Activated T-helper 2 cell treated with anti-CD3 and anti-CD28 coated beads, Interferon-gamma antibody, Interleukin-2, Interleukin-4, amounts not matched to agents 10 μg/mL and 5 μg/mL and 100 μg/mL, durations not matched to agents 14 hours and 24 hours and 36 hours (primary cell): ENCODE measurements around the gene PTPRG. TPM values are rescaled to one million over a fixed set of nuclear protein-coding genes. Genes with fewer than 3 reads are reported as not detected.
A peak's percentile ranks its signal among the peaks of the same experiment; 100 is the strongest.

ENCODE experiments used
- DNase-seq: peaks from one replicate; pipeline ENCODE4 v3.0.0; 2021; ENCODE audit warnings: low spot score
- H3K27ac Mint-ChIP-seq: one replicate; pipeline ENCODE4 v1.8.0; 2021; ENCODE audit warnings: mixed read lengths
- H3K27me3 Mint-ChIP-seq: one replicate; pipeline ENCODE4 v1.8.0; 2021; ENCODE audit warnings: low read depth, mixed read lengths
- H3K36me3 Mint-ChIP-seq: one replicate; pipeline ENCODE4 v1.8.0; 2021; ENCODE audit warnings: low read depth, mixed read lengths
- H3K4me1 Mint-ChIP-seq: one replicate; pipeline ENCODE4 v1.8.0; 2021; ENCODE audit warnings: low read depth, mixed read lengths
- H3K4me3 Mint-ChIP-seq: one replicate; pipeline ENCODE4 v1.8.0; 2021; ENCODE audit warnings: low read depth, mild to moderate bottlenecking, moderate library complexity, mixed read lengths
- H3K9me3 Mint-ChIP-seq: one replicate; pipeline ENCODE4 v1.8.0; 2021; ENCODE audit warnings: mixed read lengths
- intact Hi-C: fragments of 100-400 bp; cut with micrococcal nuclease; formaldehyde crosslinking; loops from one replicate; pipeline ENCODE4 v1.15.1; 2023
- total RNA-seq: library from RNA; stranded (reverse); gene quantifications from 2 replicates; pipeline ENCODE4 v1.2.3, GENCODE V29; 2022

The PTPRG gene
- total RNA-seq, 1 donor from 2014 or later = 5.1 TPM

DNA sequence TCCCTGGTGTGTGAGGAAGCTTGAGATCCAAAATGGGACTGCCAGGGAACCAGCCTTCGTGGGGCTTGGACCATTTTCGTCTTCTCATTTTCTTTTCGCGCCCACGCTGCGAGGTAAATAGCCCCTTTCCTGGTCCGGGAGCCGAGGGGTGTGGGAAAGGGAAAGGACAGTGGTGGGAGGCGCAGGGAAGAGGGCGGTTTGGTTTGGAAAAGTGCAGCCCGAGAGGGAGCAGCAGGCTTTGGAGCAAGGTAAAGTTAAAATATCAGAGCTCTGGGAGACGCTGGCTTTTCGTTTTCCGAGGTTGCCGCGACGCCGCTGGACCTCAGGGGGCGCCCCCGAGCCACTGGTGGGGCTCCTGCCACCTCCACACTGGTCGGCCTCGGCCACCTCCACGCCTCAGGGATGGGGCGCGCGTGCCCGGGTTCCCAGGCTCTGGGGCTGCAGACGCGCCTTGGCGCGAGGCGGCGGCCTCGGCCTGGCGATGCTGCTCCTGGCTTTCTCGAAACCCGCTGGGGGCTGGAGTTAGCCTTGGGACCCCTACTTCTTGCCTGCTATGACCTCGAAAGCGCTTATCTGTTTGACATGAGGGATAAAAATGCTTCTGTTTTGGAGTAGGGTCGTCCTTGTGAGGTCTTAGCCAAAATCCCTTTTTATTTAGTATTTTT is 3.2 kb downstream of the PTPRG start:
- Mint-ChIP-seq H3K27me3 (peaks cover 52% of the 10 kb centered on the region), H3K36me3 (no peaks in the 10 kb centered on the region), H3K4me3 (peak overlapping the region; percentile 50), H3K4me1 (peaks cover 6% of the 10 kb centered on the region), H3K9me3 (no peaks in the 10 kb centered on the region), H3K27ac (no peak overlapping the region)
- intact Hi-C loops = loop anchor here (10.0 kb wide), 2 partner anchors 620 to 810 kb away; partner anchors contain the start of gene FEZF2
- no peak for DNase-seq

DNA sequence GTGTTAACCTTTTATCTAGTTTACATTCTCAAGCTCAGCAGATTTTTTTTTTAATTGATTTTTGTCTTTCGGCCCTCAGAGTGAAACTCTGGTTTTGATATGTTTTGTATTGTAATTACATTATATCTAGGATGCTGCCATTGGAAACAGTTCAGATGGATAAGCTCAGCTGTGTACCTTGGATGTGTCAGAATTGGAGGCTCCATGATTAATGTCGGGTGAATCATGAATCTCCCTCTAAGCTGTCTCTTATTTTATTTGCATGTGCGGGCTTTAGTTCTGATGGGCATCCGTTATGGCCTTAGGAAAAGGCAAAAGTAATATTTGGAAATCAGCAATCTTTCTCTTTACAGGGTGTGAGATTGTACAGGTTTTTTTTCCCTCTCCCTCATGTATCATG is 4.2 kb downstream of the PTPRG start:
- peaks cover 52% of the 10 kb centered on the region for H3K27me3 Mint-ChIP-seq

DNA sequence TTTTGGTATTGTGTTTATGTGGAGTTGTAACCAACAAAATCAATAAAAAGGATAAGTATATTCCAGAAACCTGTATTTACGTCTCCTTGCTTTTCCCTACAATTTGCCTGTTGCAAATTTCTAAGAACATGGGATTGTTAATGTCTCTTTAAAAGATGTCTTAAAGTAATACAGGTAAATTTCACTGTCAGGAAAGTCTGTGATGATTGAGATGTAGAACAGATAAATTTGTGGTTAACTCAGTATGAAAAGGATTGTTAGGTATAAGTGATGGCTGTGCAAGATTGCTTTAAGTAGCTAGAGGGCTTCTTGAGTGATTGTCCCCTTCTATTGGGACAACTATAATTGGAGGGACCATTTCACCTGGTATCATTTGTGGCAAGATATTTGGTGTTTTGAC is 6.8 kb downstream of the PTPRG start:
- intact Hi-C loops = loop anchor here (10.0 kb wide), 2 partner anchors 617 to 807 kb away; partner anchors contain the start of gene FEZF2

More for the DNA sequence above, 4.2 kb downstream of the PTPRG start:
- peaks cover 4% of the 10 kb centered on the region for H3K4me1 Mint-ChIP-seq
- H3K36me3 Mint-ChIP-seq = no peaks in the 10 kb centered on the region
- intact Hi-C loops = loop anchor here (10.0 kb wide), 2 partner anchors 619 to 809 kb away; partner anchors contain the start of gene FEZF2
- H3K4me3 Mint-ChIP-seq = no peak overlapping the region
- no peak for DNase-seq
- no peak overlapping the region for H3K27ac Mint-ChIP-seq
- H3K9me3 Mint-ChIP-seq = no peaks in the 10 kb centered on the region

DNA sequence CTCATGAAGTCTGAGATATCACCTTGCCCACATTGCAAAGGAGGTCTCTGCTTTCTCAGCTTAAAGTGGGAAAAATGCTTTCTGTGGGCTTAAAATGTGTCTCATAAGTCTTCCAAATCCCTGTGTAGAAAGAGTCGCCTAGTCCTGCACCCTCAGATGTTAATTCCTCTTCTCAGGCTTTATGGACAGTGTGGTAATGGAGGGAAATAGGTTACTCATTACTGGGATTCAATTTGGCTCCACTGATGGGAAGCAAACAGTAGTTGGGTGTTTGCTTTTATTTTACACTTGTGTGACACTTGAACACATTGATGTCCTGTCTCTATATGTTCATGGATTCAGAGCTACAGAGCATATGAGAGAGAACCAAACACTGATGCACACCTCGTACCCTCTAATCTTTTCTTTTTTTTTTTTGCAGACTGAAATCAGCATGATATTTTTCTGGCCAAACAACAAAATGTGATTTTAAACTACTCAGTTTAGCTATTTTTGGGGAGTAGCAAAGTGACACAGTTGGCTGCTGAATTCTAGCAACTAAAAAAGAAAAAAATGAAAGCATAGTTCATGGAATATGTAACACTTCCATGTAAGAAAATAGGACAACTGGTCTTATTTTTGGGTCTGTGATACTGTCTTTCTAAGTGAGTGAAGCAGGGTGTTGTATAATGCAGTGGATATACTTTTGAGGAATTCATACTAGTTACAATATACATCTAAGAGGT is 8.6 kb downstream of the PTPRG start:
- Mint-ChIP-seq H3K27me3 (peaks cover 34% of the 10 kb centered on the region), H3K9me3 (no peaks in the 10 kb centered on the region)
- intact Hi-C loops = loop anchor here (10.0 kb wide), 2 partner anchors 615 to 805 kb away; partner anchors contain the start of gene FEZF2

More for the DNA sequence above, 6.8 kb downstream of the PTPRG start:
- Mint-ChIP-seq H3K4me3 (no peak overlapping the region), H3K36me3 (no peaks in the 10 kb centered on the region), H3K27me3 (peaks cover 47% of the 10 kb centered on the region), H3K9me3 (no peaks in the 10 kb centered on the region), H3K27ac (no peak overlapping the region), H3K4me1 (peaks cover 2% of the 10 kb centered on the region)
- no peak for DNase-seq

DNA sequence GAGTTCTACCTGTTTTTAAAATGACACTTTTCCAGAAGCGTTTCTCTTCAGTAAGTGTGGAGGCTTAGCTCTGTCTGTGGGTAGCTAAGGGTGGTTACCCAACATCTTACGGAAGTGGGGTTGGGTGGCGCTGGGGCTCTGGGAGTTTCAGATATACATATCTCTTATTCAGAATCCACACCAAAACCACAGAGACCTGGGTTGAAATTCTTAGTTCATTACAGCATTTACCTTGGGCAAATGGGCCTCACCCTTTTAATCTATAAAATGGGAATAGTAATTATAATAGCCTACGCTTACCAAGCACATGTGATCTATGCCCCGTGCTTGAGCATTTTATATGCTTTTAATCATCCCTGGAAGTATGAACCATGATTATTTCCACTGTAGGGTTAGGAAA is 9.4 kb downstream of the PTPRG start:
- Mint-ChIP-seq H3K36me3 (no peaks in the 10 kb centered on the region), H3K4me1 (no peaks in the 10 kb centered on the region), H3K4me3 (no peak overlapping the region), H3K27me3 (peaks cover 27% of the 10 kb centered on the region), H3K27ac (no peak overlapping the region), H3K9me3 (no peaks in the 10 kb centered on the region)
- DNase-seq = no peak
- intact Hi-C loops = no loop called here

More for the DNA sequence above, 8.6 kb downstream of the PTPRG start:
- Mint-ChIP-seq H3K36me3 (no peaks in the 10 kb centered on the region), H3K4me1 (no peaks in the 10 kb centered on the region), H3K27ac (no peak overlapping the region), H3K4me3 (no peak overlapping the region)
- no peak for DNase-seq

DNA sequence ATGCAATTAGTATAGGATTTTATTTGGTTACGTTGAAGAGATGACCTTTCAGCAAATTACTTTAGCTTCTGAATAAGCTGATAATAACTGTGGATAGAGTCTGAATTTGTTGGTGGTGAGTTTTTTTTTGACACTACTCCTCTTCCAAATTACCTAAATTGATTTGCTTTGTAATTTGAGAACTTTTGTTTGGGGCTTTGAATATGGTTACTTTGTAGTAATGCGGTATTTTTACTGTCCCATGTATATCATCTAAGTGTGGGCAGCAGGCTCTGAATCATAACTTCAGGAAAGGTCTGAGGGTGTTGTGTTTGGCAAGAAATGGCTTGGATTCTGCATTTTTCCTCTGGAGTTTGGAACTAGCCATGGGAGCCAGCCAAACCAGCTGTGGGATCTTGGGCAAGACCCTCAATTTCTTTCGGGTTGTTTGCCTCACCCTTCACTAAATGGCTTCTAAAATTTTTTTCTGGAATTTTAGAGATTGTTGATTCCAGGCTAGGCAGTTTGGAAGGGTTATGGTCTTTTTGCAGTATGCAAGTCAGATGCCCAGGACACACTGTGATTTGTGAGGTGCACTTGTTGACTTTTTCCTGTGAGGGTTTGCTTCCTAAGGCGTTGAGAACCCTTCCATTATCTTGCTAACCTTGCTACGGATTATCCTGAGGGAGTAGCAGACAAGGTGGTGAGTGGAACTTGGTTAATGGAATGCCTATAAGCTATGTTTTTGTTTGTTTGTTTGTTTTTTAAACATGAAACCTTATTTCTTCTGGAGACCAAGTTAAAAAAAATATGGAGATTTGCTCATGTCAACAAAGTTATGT is 10.4 kb downstream of the PTPRG start:
- Mint-ChIP-seq H3K36me3 (no peaks in the 10 kb centered on the region), H3K9me3 (no peaks in the 10 kb centered on the region), H3K4me3 (no peak overlapping the region), H3K27me3 (peaks cover 19% of the 10 kb centered on the region), H3K27ac (no peak overlapping the region), H3K4me1 (no peaks in the 10 kb centered on the region)
- intact Hi-C loops = no loop called here
- DNase-seq = no peak

DNA sequence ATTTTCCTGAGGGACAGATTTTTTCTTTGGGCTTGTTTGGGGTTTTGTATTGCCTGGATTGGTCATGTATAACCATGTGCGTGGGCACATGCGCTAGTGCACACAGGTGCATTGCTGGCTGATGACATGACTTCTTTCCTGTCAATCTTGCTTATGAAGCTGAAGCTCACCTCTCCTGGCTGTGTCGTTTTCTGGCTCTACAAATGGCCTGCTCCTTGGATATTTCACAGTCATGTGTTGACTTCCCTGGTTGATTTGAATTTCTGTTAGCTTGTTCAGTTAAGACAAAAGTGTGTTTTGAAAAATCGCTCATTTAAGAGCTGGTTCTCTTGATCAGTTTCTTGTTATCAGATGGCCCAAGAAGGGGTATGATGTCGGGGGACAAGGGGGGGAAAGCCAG is 11.5 kb downstream of the PTPRG start:
- Mint-ChIP-seq H3K27me3 (peaks cover 19% of the 10 kb centered on the region), H3K4me1 (no peaks in the 10 kb centered on the region), H3K9me3 (no peaks in the 10 kb centered on the region), H3K36me3 (no peaks in the 10 kb centered on the region), H3K27ac (no peak overlapping the region), H3K4me3 (no peak overlapping the region)
- DNase-seq = no peak
- intact Hi-C loops = no loop called here

DNA sequence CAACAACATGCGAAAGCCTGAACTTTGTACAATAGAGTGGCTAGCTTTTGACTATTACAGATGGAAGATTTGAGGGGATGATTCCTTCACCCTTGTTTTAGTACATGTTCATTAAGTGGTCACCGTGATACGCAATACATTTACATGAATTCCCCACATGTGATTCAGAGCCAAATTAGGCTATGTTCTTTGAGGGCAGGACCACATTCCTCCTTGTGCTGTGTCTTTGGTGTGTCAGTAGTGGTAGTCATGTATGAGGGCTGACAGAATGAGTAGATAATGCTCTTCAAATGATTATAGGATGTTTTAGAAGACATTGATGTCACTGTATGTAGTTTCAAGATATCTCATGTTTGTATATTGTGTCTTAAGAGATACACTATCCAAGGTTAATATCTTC is 12.1 kb downstream of the PTPRG start:
- Mint-ChIP-seq H3K4me3 (no peak overlapping the region), H3K4me1 (no peaks in the 10 kb centered on the region), H3K27ac (no peak overlapping the region), H3K36me3 (no peaks in the 10 kb centered on the region), H3K9me3 (no peaks in the 10 kb centered on the region), H3K27me3 (peaks cover 16% of the 10 kb centered on the region)
- DNase-seq = no peak
- intact Hi-C loops = no loop called here

DNA sequence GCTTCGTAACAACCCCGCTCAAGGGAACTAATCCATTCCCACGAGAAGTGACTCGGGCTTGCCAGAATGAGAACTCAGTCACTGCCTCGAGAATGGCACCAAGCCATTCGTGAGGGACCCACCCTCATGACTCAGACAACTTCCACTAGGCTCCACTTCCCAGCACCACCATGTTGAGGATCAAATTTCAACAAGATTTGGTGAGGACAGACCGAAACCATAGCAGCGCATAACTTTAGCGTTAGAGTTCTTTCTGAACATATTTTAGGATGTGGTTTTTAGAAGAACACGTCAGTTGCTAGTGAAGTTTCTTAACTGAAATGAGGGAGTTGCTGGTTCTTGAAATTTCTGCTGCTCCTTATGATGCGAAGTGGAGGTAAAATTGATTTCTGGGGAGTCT is 13.5 kb downstream of the PTPRG start:
- Mint-ChIP-seq H3K27me3 (peaks cover 18% of the 10 kb centered on the region), H3K4me1 (no peaks in the 10 kb centered on the region), H3K36me3 (no peaks in the 10 kb centered on the region), H3K9me3 (no peaks in the 10 kb centered on the region), H3K4me3 (no peak overlapping the region), H3K27ac (no peak overlapping the region)
- intact Hi-C loops = no loop called here
- DNase-seq = no peak

DNA sequence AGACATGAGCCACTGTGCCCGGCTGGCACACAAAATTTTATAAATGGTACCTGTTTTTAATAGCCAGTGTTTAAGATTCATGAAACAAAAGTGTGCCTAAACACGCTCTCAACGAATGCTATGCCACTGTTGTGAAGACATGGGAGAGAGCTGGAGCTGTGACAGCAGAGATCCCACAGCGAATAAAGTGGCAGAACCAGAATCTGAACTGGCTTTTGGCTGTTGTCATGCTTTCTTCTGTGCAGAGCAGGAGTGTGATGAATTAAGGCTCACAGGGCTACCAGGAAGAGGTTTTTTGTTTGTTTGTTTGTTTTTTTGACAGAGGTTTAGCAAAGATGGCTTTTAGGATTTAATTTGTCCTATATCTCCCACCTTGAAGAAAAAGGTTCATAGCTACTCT is 14.5 kb downstream of the PTPRG start:
- Mint-ChIP-seq H3K27ac (no peak overlapping the region), H3K36me3 (no peaks in the 10 kb centered on the region), H3K4me3 (no peak overlapping the region), H3K27me3 (peaks cover 13% of the 10 kb centered on the region), H3K9me3 (no peaks in the 10 kb centered on the region), H3K4me1 (no peaks in the 10 kb centered on the region)
- no peak for DNase-seq
- intact Hi-C loops = no loop called here

DNA sequence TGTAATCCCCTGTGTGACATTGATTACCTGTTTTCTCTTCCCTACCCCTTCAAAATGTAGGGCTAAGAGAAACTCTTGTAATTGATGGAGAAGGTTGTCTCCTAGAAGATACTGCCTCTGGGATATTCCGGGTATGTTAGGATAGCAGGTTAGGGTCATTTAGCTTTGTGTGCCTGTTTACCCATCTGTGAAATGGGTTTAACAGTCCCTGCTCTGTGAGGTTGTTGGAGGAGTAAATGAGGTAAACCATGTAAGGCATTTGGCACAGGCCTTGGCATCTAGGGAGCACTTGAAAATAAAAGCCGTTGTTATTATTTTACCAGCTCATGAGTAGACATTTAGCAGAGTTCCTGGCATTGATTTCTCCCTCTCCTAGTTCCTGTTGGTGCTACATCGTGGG is 16.4 kb downstream of the PTPRG start:
- H3K27ac Mint-ChIP-seq = no peak overlapping the region
- DNase-seq = no peak
- no peaks in the 10 kb centered on the region for H3K4me1 Mint-ChIP-seq
- H3K9me3 Mint-ChIP-seq = no peaks in the 10 kb centered on the region
- H3K4me3 Mint-ChIP-seq = no peak overlapping the region
- no peaks in the 10 kb centered on the region for H3K36me3 Mint-ChIP-seq
- intact Hi-C loops = no loop called here
- H3K27me3 Mint-ChIP-seq = peaks cover 11% of the 10 kb centered on the region

DNA sequence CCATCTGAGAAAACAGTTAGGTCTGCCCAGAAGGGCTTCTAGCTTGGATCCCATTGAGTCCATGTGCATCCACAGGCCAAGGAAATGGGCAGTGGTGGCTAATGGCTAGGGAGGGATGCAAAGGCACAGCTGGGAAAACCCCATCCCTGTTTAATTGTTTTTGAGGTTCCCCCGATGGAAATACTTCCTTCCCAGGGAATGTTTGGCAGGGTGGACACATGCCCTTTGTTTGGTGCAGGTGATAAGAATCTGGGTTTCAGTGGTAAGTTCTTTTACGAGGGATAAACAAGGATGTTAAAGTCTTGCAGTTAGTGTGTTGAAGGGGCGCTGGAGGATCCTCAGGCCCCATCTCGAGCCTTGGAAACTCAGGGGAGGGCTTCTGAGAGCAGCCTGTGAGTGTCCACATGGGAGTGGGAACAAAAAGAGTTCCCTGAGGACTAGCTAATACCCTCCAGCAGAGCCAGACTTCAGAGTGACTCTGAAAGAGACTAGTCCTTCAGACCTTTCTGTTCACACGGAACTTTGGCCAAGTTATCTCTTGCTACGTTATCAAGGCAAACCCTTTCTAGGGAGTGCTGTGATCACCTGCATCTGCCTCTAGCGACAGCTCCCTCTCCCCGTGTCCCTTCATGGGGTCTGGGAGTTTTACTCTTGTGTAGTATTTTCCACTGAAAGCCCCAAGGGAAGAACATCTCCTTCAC is 17.4 kb downstream of the PTPRG start:
- no peaks in the 10 kb centered on the region for H3K4me1 Mint-ChIP-seq
- no peaks in the 10 kb centered on the region for H3K9me3 Mint-ChIP-seq
- H3K4me3 Mint-ChIP-seq = no peak overlapping the region
- DNase-seq = no peak
- H3K36me3 Mint-ChIP-seq = no peaks in the 10 kb centered on the region
- H3K27ac Mint-ChIP-seq = no peak overlapping the region
- intact Hi-C loops = no loop called here
- H3K27me3 Mint-ChIP-seq = peaks cover 13% of the 10 kb centered on the region
